GM12873 (cell line): ENCODE measurements around the gene HSD17B2.

Experiments
- TF ChIP-seq, protein P1 (sequence below): IDR thresholded peaks from 2 replicates; pipeline ENCODE4 v1.5.1; 2012; ENCODE audit warnings: low read depth, mild to moderate bottlenecking, moderate library complexity, low read length, control low read depth; ENCODE audit not compliant: insufficient read depth; ENCODE audit errors: missing control alignments

The HSD17B2 gene

DNA sequence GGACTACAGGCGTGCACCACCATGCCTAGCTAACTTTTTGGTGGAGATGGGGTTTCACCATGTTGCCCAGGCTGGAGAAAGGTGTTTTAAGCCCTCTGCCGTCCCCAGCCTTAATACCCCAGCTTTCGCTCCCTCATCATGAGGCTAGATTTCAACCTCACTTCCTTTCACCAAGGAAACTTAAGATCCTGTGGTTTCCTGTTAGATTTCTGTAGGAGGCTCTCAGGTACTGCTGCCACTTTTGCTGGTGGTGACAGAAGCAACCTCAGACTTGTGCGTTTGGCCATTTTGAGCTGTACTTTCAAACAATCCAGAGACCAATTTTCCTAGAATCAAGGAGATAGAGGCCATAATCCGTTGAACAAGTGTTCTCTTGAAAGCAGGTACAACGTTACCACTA, 98.7 kb downstream of the HSD17B2 start:
- TF ChIP-seq, protein P1, sequence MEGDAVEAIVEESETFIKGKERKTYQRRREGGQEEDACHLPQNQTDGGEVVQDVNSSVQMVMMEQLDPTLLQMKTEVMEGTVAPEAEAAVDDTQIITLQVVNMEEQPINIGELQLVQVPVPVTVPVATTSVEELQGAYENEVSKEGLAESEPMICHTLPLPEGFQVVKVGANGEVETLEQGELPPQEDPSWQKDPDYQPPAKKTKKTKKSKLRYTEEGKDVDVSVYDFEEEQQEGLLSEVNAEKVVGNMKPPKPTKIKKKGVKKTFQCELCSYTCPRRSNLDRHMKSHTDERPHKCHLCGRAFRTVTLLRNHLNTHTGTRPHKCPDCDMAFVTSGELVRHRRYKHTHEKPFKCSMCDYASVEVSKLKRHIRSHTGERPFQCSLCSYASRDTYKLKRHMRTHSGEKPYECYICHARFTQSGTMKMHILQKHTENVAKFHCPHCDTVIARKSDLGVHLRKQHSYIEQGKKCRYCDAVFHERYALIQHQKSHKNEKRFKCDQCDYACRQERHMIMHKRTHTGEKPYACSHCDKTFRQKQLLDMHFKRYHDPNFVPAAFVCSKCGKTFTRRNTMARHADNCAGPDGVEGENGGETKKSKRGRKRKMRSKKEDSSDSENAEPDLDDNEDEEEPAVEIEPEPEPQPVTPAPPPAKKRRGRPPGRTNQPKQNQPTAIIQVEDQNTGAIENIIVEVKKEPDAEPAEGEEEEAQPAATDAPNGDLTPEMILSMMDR = no peak

DNA sequence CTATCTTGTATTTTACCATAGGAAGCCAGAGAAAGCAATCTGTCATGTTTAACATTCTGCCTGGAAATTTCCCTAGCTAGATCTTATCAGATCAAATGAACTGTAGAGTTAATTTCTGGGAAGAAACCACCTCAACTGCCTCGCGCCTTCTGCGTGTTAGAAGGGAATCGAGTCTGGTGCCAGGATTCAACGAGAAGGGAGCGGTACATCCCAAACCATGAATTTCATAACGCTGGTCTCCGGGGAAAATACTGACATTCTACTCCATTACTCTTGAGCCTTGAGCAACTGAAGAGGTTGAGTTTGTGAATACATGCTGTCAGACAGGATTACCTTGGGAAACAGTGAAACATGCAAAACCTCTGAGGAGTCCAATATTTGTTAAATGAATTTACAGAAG, 99.8 kb downstream of the HSD17B2 start:
- TF ChIP-seq, protein P1 = no peak

GRCh38 chr16:82135844-82136243, 100.8 kb downstream of the HSD17B2 start:
- TF ChIP-seq, protein P1 = no peak

DNA sequence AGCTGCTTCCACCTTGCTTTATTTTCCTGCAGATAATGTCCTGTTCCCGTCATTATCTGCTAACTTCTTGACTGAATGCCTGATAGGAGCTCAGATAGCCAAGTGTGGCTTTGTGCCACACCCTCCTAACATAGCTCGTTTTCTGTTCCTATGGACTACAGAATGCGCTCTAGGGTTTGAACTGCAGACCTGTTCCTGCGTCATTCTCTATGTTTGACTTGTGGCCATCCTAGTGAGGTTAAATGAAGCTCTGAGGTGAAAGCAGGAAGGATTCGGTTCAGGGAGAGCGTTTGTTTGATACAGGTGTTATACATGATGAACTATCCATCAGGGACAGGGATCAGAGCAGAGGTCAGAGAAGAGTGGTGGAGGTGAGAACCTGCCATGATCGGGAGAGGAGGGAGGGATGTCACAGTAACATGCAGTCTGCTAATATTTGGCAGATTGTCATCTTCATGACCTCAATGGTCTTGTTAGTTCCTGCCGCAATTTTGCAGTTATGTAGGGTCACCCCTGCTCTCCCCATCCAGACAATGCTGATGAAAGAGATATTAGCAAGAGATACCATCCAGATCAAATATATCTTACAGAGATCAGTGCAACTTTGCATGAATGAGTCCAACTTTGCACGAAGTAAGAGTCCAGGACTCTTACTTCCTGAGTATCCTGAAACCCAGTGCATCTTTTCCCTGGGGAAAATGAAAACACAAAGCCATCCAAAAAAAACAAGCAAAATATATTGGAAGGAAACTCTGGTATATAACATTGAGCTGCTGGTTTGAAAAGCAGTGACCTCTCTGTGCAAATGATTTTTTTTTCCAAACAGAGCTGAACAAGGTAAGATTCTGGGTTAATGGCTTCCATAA, 102.1 kb downstream of the HSD17B2 start:
- TF ChIP-seq, protein P1 = no peak

DNA sequence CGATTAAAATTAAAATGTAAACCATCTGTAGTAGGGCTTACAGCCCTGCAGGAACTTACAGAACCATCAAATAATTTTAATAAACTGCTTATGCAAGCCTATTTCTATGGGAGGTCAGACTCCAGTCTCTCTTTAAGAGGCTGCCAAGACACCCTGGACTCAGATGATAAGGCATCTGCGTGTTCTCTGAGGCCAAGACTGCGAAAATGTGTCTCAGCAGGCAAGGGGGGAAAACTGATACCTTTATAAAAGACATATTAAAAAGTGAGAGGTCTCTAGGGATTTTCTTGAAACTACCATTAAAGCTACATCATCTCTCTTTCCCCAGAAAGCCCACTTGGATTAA, 102.7 kb downstream of the HSD17B2 start:
- TF ChIP-seq, protein P1 = no peak

GRCh38 chr16:82138478-82139285, 103.6 kb downstream of the HSD17B2 start:
- TF ChIP-seq, protein P1 = no peak

GRCh38 chr16:82146556-82146955, 111.5 kb downstream of the HSD17B2 start:
- TF ChIP-seq, protein P1 = no peak
